GM21423 (cell line): Measurements from ENCODE around the gene ZBTB7B.
"Not testable (repeated sequence)": the region's sequence is repeated elsewhere in the genome, so short reads cannot be mapped to it uniquely, and the experiment has no call there.

Experiments
- ATAC-seq: cut with Tn5 transposase; IDR thresholded peaks from one replicate; pipeline ENCODE4 v1.9.1; 2021; ENCODE audit warnings: mild to moderate bottlenecking, moderate library complexity; ENCODE audit not compliant: unreplicated experiment

The ZBTB7B gene

GRCh38 chr1:154986736-154987135 lies 15.9 kb upstream of the ZBTB7B start:
- ATAC-seq: not testable (repeated sequence)

- ATAC-seq: no peak
Measured at GRCh38 chr1:154987326-154987725, 15.3 kb upstream of the ZBTB7B start.

GRCh38 chr1:154988058-154988954 lies 14.3 kb upstream of the ZBTB7B start:
- ATAC-seq: no peak

GRCh38 chr1:154989195-154989860 lies 13.3 kb upstream of the ZBTB7B start:
- no peak for ATAC-seq

GRCh38 chr1:154990276-154990675 lies 12.3 kb upstream of the ZBTB7B start:
- no peak for ATAC-seq

GRCh38 chr1:154992721-154993571 lies 9.7 kb upstream of the ZBTB7B start:
- no peak for ATAC-seq

- no peak for ATAC-seq
Measured at GRCh38 chr1:154993572-154994268, 8.9 kb upstream of the ZBTB7B start, which contains the start of gene LENEP. TSS of gene LENEP (plus strand) at chr1:154993586. CDS start at chr1:154993608, 22 bp downstream.

GRCh38 chr1:154994269-154994587 lies 8.4 kb upstream of the ZBTB7B start:
- no peak for ATAC-seq

GRCh38 chr1:154994591-154994990 lies 8.0 kb upstream of the ZBTB7B start:
- ATAC-seq: no peak

- ATAC-seq: not testable (repeated sequence)
Measured at GRCh38 chr1:154995301-154995983, 7.2 kb upstream of the ZBTB7B start.

GRCh38 chr1:154996966-154997701 lies 5.5 kb upstream of the ZBTB7B start:
- no peak for ATAC-seq

GRCh38 chr1:154998201-154998780 lies 4.3 kb upstream of the ZBTB7B start:
- no peak for ATAC-seq

GRCh38 chr1:154998818-154999570 lies 3.6 kb upstream of the ZBTB7B start:
- no peak for ATAC-seq

- ATAC-seq: no peak
Measured at GRCh38 chr1:154999571-155000410, 2.8 kb upstream of the ZBTB7B start.

- no peak for ATAC-seq
Measured at GRCh38 chr1:155000411-155000725, 2.2 kb upstream of the ZBTB7B start.

GRCh38 chr1:155000726-155001424 lies 1.7 kb upstream of the ZBTB7B start:
- peak; percentile 38 for ATAC-seq

GRCh38 chr1:155001425-155001674 lies 1.3 kb upstream of the ZBTB7B start:
- ATAC-seq: peak; percentile 10
